ENCODE results near the gene MAP3K20. TPM values are rescaled to one million over a fixed set of nuclear protein-coding genes. Genes with fewer than 3 reads are reported as not detected.

Gene MAP3K20
- polyA plus RNA-seq, 1 of the 3 experiments (the other 2 are of a cell fraction) = 8.5 TPM

GRCh38 chr2:173175222-173175621 is 99.6 kb downstream of the MAP3K20 start (continued):
- TF ChIP-seq IRF3 (IDR thresholded peaks at IDR 0.05; ENCODE audit: low read depth, low read length) (no peak), CHD2 (IDR thresholded peaks at IDR 0.05; ENCODE audit: low read length, partially characterized antibody) (no peak), SIN3A (IDR thresholded peaks at IDR 0.05; ENCODE audit: borderline replicate concordance, low read depth, low read length) (no peak), ZBTB33 (IDR thresholded peaks at IDR 0.05; ENCODE audit: borderline replicate concordance, low read depth) (no peak), USF2 (IDR thresholded peaks at IDR 0.05; ENCODE audit: borderline replicate concordance, low read depth, low read length) (no peak), YY1 (IDR thresholded peaks at IDR 0.05; ENCODE audit: low read depth) (no peak), NFIC (IDR thresholded peaks at IDR 0.05; ENCODE audit: borderline replicate concordance) (no peak), ELF1 (IDR thresholded peaks at IDR 0.05) (no peak), MEF2A (IDR thresholded peaks at IDR 0.05; ENCODE audit: borderline replicate concordance, low read depth) (no peak)

GRCh38 chr2:173181982-173182381 is 106.3 kb downstream of the MAP3K20 start:
- H3K4me2 ChIP-seq = no peak overlapping the region
- no peaks in the 10 kb centered on the region for H3K27me3 ChIP-seq (ENCODE audit: insufficient read depth)
- H3K36me3 ChIP-seq (replicated peaks in 1 of 2; ENCODE audit: control insufficient read depth in 1 of 2, insufficient read depth in 2 of 2, low read length in 1 of 2) = peaks cover 0 to 4% of the 10 kb centered on the region in 2 experiments
- peaks cover 27% of the 10 kb centered on the region for H3F3A ChIP-seq (replicated peaks; ENCODE audit: insufficient read depth)
- no peak overlapping the region for H2AFZ ChIP-seq (ENCODE audit: low read depth)
- peaks cover 0 to 28% of the 10 kb centered on the region in 2 experiments; a peak in 2 of 4 replicates for H3K4me1 ChIP-seq (ENCODE audit: control insufficient read depth in 1 of 2, insufficient read depth in 2 of 2, low read depth in 1 of 2, low read length in 1 of 2)
- H3K9me3 ChIP-seq = no peaks in the 10 kb centered on the region
- no peaks in the 10 kb centered on the region for H4K20me1 ChIP-seq (ENCODE audit: insufficient read depth)
- 96% methylated on average over 2 of the region's 2 CpGs for WGBS (ENCODE audit: low lambda C conversion rate)
- TF ChIP-seq EZH2phosphoT487 (IDR thresholded peaks at IDR 0.05; ENCODE audit: borderline replicate concordance, low read depth) = no peak
- no peak for TF ChIP-seq RCOR1 (IDR thresholded peaks at IDR 0.05; ENCODE audit: low read length)
- TF ChIP-seq SMC3 (IDR thresholded peaks at IDR 0.05; ENCODE audit: low read depth, low read length) = no peak
- TF ChIP-seq GABPA (IDR thresholded peaks at IDR 0.05; ENCODE audit: low read depth) = no peak
- no peak for TF ChIP-seq MAX (IDR thresholded peaks at IDR 0.05; ENCODE audit: low read depth)
- no peak for TF ChIP-seq MEF2A (IDR thresholded peaks at IDR 0.05; ENCODE audit: borderline replicate concordance, low read depth)
- ChIA-PET CTCF (interaction anchor here (0.6 kb wide), 1 partner anchor 334 kb away, joined by 3 read pairs; no protein-coding TSS in a partner anchor), POLR2A (no interaction called here)
- no peaks in the 10 kb centered on the region for H3K9me2 ChIP-seq
- DNase-seq = no peak
- no peaks in the 10 kb centered on the region; the same call in 1 of the 2 replicates for H3K79me2 ChIP-seq (ENCODE audit: insufficient read depth)
- no peak overlapping the region for H3K4me3 ChIP-seq (ENCODE audit: low read depth in 2 of 2, low read length in 1 of 2)
- H3K27ac ChIP-seq (ENCODE audit: low read depth in 2 of 2, low read length in 1 of 2) = no peak overlapping the region
- no peak overlapping the region for H3K9ac ChIP-seq

Measured in SK-N-SH (cell line).